Measurements from ENCODE around the gene ASPSCR1. TPM values are rescaled to one million over a fixed set of nuclear protein-coding genes. Genes with fewer than 3 reads are reported as not detected.

ASPSCR1 gene
- total and polyA plus RNA-seq, 2 of the 8 experiments (the other 6 are each of a cell fraction or from before 2014, with no cell fraction given) = 33.3 to 43.7 TPM

DNA sequence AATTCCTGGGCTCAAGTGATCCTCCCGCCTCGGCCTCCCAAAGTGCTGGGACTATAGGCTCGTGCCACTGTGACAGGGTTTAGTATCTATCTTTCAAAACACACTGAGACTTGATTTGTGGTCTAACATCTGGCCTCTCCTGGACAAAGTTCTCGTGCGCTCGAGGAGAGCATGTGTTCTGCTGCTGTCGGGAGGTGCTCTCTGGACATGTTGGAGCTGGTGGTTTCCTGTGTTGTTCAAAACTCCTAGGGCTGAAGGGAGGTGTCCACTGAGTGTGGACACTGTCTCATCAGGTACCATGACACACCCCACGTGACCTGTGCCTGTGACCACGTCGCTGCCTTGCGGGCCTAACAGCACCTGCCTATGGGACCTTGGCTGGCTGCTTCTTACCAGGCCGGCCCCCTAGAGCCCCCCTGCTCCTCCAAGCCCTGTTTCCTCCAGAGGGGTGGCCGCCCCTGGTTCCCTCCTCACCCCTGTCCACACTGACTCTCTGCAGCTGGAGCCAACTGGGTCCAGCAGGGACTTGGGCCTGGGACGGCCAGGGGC lies 68.6 kb downstream of the ASPSCR1 start:
- H3K4me1 ChIP-seq (replicated peaks in 1 of 4; ENCODE audit: control insufficient read depth in 3 of 4, insufficient read depth in 4 of 4, low read length in 3 of 4) = peaks cover 0 to 19% (median 10%) of the 10 kb centered on the region in 4 experiments; a peak in 5 of 7 replicates
- H3K4me2 ChIP-seq (ENCODE audit: insufficient read depth in 1 of 2, low read depth in 2 of 2, low read length in 2 of 2) = no peak overlapping the region
- H2BK5ac ChIP-seq (ENCODE audit: low read depth, low read length) = 0 out of 2 replicates have a peak overlapping the region, but pooled peaks have one; percentile 10
- H3K23ac ChIP-seq (ENCODE audit: insufficient read length) = no peak overlapping the region
- TF ChIP-seq KDM5A (IDR thresholded peaks at IDR 0.05; ENCODE audit: low read length) = no peak
- no peak for TF ChIP-seq YY1 (IDR thresholded peaks at IDR 0.05; ENCODE audit: low read depth, low read length)
- no peak for TF ChIP-seq NANOG (IDR thresholded peaks at IDR 0.05; ENCODE audit: insufficient read depth, low read depth, low read length, poor library complexity, severe bottlenecking)
- H3K18ac ChIP-seq (ENCODE audit: extremely low read depth, low read length) = no peak overlapping the region
- DNase-seq (ENCODE audit: low read depth in 1 of 2, low spot score in 2 of 2) (no peak), FAIRE-seq (no peak)
- no peak overlapping the region for H3K56ac ChIP-seq (replicated peaks; ENCODE audit: insufficient read length, low read depth, low read length)
- no peak overlapping the region for H4K91ac ChIP-seq (replicated peaks; ENCODE audit: insufficient read length, low read length)
- H3K79me1 ChIP-seq (ENCODE audit: low read depth, low read length) = no peaks in the 10 kb centered on the region; the same call in 1 of the 2 replicates
- no peak overlapping the region for H2BK15ac ChIP-seq (ENCODE audit: low read length)
- H3K36me3 ChIP-seq (ENCODE audit: control insufficient read depth in 2 of 4, insufficient read depth in 4 of 4, low read length in 3 of 4) = peaks cover 0 to 8% (median 2%) of the 10 kb centered on the region in 4 experiments; a peak in 3 of 8 replicates
- no peak overlapping the region for H2AK5ac ChIP-seq (ENCODE audit: low read depth, low read length)
- H4K5ac ChIP-seq (ENCODE audit: insufficient read length, low read depth, low read length) = no peak overlapping the region
- WGBS, 2 experiments (ENCODE audit: extremely low coverage in 1 of 2, insufficient coverage in 1 of 2, insufficient read length in 1 of 2, insufficient replicate concordance in 2 of 2, low coverage in 1 of 2, low lambda C conversion rate in 2 of 2, missing lambda C conversion rate in 1 of 2) = 91% methylated on average over 14 of the region's 14 CpGs; no CpG with 5 or more reads in 1 of the 2 experiments
- H3K14ac ChIP-seq (ENCODE audit: insufficient read length) = no peak overlapping the region
- H3K9ac ChIP-seq (replicated peaks in 1 of 4; ENCODE audit: extremely low read depth in 1 of 4, low read depth in 3 of 4, low read length in 3 of 4) = no peak overlapping the region; a peak in 1 of 7 replicates
- no peak overlapping the region for H3K27ac ChIP-seq (ENCODE audit: low read depth, low read length)
- H3K79me2 ChIP-seq (ENCODE audit: control insufficient read depth in 1 of 2, insufficient read depth in 2 of 2, low read length in 2 of 2) = no peaks in the 10 kb centered on the region
- no peak overlapping the region for H2BK120ac ChIP-seq (replicated peaks; ENCODE audit: low read depth, low read length)
- H3K4ac ChIP-seq (replicated peaks; ENCODE audit: insufficient read length, low read depth, low read length) = no peak overlapping the region
- peaks cover 0 to 8% of the 10 kb centered on the region in 2 experiments for H4K20me1 ChIP-seq (replicated peaks in 1 of 2; ENCODE audit: control insufficient read depth in 1 of 2, insufficient read depth in 2 of 2, low read length in 2 of 2)
- no peaks in the 10 kb centered on the region for H3K9me3 ChIP-seq (ENCODE audit: insufficient read depth in 2 of 2, low read depth in 1 of 2, low read length in 1 of 2)
- CTCF ChIA-PET (ENCODE audit: partially characterized antibody) = no interaction called here
- H3K4me3 ChIP-seq (ENCODE audit: extremely low read depth in 1 of 4, insufficient read depth in 2 of 4, low read depth in 3 of 4, low read length in 4 of 4) = no peak overlapping the region
- POLR2A ChIA-PET (ENCODE audit: partially characterized antibody) = interaction anchor here (0.9 kb wide), 1 partner anchor 10 kb away, joined by 3 read pairs; no protein-coding TSS in a partner anchor
- H2BK20ac ChIP-seq (ENCODE audit: low read length) = no peak overlapping the region
- no peak overlapping the region for H4K8ac ChIP-seq (ENCODE audit: extremely low read depth, insufficient read depth, low read length)
- peaks cover 3% of the 10 kb centered on the region; the same call in 1 of the 2 replicates for H3K23me2 ChIP-seq (ENCODE audit: low read depth, low read length)
- H2AFZ ChIP-seq (ENCODE audit: low read length) = no peak overlapping the region
- peaks cover 0 to 4% (median 0%) of the 10 kb centered on the region in 4 experiments; a peak in 1 of 7 replicates for H3K27me3 ChIP-seq (replicated peaks in 1 of 4; ENCODE audit: control insufficient read depth in 3 of 4, extremely low read depth in 1 of 4, insufficient read depth in 3 of 4, low read length in 3 of 4)
- no peak overlapping the region for H2BK12ac ChIP-seq (ENCODE audit: low read depth, low read length)
